GM12873 (cell line): ENCODE results near the gene TPST1.

Experiments
- TF ChIP-seq, protein P1 (sequence below): IDR thresholded peaks from 2 replicates; pipeline ENCODE4 v1.5.1; 2012; ENCODE audit warnings: low read depth, mild to moderate bottlenecking, moderate library complexity, low read length, control low read depth; ENCODE audit not compliant: insufficient read depth; ENCODE audit errors: missing control alignments

The TPST1 gene

GRCh38 chr7:66301737-66302136 is 96.6 kb downstream of the TPST1 start:
- TF ChIP-seq, protein P1, sequence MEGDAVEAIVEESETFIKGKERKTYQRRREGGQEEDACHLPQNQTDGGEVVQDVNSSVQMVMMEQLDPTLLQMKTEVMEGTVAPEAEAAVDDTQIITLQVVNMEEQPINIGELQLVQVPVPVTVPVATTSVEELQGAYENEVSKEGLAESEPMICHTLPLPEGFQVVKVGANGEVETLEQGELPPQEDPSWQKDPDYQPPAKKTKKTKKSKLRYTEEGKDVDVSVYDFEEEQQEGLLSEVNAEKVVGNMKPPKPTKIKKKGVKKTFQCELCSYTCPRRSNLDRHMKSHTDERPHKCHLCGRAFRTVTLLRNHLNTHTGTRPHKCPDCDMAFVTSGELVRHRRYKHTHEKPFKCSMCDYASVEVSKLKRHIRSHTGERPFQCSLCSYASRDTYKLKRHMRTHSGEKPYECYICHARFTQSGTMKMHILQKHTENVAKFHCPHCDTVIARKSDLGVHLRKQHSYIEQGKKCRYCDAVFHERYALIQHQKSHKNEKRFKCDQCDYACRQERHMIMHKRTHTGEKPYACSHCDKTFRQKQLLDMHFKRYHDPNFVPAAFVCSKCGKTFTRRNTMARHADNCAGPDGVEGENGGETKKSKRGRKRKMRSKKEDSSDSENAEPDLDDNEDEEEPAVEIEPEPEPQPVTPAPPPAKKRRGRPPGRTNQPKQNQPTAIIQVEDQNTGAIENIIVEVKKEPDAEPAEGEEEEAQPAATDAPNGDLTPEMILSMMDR: no peak

DNA sequence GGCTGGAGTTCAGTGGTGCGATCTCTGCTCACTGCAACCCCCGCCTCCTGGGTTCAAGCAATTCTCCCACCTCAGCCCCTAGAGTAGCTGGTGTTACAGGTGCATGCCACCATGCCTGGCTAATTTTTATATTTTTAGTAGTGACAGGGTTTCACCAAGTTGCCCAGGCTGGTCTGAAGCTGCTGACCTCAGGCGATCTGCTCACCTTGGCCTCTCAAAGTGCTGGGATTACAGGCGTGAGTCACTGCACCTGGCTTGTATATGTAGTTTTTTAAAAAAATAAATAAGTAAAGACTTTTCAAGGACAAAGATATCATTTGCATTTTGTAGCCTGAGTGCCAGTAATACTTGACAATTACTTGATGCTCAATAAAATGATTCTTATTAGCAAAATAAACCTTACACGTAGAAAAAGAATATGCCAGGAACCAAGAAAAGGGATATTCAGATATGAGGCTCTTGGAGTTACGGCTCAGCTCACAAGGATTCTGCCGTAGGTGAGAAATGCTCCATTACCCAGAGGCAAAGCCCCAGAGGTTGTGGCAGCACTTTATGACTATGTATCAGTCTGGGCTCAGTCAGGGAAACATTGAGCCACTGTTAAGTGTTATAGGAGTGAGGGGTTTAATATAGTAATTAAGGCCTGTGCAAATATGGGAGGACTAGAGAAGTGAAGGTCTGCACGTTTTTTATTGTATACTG is 98.5 kb downstream of the TPST1 start:
- TF ChIP-seq, protein P1: no peak

DNA sequence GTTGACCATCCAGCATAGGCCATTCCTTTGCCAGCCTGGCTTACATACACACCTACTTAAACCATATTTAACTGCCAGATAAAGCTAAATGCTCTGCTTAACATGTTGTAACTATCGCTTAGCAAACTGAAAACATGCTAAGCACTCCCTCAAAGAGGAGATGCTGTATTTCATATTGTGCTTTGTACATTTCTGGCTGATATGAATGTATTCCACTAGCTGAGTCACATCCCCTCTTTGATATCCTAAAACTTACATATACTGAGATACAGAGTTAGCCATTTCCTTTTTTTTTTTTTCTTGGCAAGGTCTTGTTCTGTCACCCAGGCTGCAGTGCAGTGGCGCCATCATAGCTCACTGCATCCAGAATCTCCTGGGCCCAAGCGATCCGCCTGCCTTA is 99.4 kb downstream of the TPST1 start:
- TF ChIP-seq, protein P1: no peak

DNA sequence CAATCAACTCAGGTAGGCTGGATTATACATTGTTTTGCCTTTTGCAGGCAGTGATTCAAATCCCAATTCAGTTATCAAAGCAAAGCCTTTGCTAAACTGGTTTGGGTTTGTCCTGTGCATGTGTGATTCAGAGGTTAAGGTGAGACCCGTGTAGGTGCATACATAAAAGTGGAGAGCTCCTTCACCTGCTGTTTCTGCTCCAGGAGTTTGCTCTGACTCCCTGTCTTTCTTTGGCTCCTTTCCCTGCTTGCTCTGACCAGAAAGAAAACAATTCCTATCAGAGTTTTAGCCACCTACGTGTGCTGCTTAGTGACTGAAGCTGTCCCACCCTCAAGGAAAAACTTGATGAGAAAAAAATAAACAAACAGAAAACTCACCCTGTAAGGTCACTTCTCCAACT is 101.1 kb downstream of the TPST1 start:
- TF ChIP-seq, protein P1: no peak

DNA sequence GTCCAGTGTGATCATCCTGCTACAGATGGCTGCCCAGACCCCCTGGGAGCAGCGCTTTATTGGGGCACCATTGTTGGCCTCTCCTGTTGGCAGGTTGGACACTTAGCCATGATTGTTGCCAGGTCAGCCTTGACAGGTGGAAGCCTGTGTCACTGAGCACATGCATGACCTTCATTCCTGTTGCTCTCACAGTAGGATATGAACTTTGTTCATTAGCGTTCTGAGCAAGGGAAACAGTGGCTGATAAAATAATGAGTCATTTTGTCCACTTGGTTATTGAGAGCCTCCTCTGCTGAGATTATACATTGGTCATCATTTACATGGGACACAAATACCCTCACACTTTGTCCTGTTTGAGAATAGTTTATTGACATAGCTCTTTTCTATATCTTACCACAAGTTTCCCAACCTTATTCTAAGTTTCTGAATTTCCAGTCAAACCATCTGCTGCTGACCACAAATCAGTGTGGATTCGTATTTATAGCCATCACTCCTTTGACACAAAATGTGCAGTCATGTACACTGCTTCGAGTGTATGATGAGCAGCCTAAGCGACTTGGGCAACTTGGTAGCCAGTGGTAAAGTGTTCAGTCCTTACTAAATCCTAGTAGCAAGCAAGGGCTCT is 102.6 kb downstream of the TPST1 start:
- TF ChIP-seq, protein P1: no peak

DNA sequence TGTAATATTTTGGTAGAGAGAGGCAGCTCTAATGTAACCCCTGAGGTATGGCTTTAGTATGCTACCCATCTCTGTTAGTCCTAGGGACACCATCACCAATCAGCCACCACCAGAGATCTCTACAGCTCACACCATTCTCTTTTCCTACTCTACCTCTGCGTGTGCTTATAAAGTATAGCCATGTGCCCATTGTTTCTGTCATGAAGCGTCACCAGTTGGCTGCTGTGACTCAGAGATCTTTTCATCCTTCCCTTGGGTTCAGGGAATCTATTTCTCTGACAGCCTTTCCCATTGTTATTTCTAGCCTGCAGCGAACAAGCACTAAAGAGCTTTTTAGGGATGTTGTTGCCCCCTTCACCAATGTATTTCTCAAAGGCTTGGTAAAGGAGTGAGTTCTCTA is 103.3 kb downstream of the TPST1 start:
- TF ChIP-seq, protein P1: no peak

DNA sequence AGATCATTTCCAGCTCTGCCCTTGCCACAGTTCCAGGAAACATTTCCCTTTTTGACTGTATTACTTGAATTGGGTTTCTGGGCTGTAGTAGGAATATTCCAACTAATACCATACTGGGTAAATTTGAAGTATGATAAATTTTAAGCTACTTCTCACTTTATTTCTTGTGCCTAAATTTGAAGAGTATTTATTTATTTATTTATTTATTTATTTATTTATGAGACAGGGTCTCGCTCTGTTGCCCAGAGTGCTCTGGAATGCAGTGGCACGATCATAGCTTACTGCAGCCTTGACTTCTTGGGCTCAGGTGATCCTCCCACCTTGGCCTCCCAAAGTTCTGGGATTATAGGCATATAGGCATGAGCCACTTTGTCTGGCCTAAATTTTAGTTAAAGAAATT is 105.5 kb downstream of the TPST1 start:
- TF ChIP-seq, protein P1: no peak
